Activated CD8-positive, alpha-beta memory T cell treated with anti-CD3 and anti-CD28 coated beads for 1 hour (primary cell): ENCODE data around the gene RARG.
"Not testable (repeated sequence)": the region's sequence is repeated elsewhere in the genome, so short reads cannot be mapped to it uniquely, and the experiment has no call there.

Experiments
- DNase-seq, 2 donors: peaks; one replicate each; pipeline ENCODE4 v3.0.0-alpha.2; 2020; ENCODE audit warnings: low read depth in 1 of 2; ENCODE audit errors: extremely low read depth in 1 of 2

Gene RARG

GRCh38 chr12:53211476-53212381, 20.3 kb downstream of the RARG start:
- no peak for DNase-seq

GRCh38 chr12:53210843-53211242, 21.2 kb downstream of the RARG start:
- no peak for DNase-seq

GRCh38 chr12:53208877-53209463, 23.0 kb downstream of the RARG start:
- no peak for DNase-seq

- no peak for DNase-seq
Measured at GRCh38 chr12:53208435-53208834, 23.6 kb downstream of the RARG start.

- DNase-seq: peak in 1 of 2 donors; percentile 46
Measured at GRCh38 chr12:53207042-53207441, 25.0 kb downstream of the RARG start, which contains the start of gene ITGB7. Gene ITGB7, minus strand, starts transcription at chr12:53207251. Its CDS starts 6,808 bp downstream, at chr12:53200443.

GRCh38 chr12:53205747-53206419, 26.1 kb downstream of the RARG start:
- peak in 1 of 2 donors; percentile 39 for DNase-seq

GRCh38 chr12:53204351-53204750, 27.7 kb downstream of the RARG start:
- no peak for DNase-seq

GRCh38 chr12:53202316-53202715, 29.7 kb downstream of the RARG start:
- not testable (repeated sequence) for DNase-seq

- DNase-seq: no peak
Measured at GRCh38 chr12:53201639-53202038, 30.4 kb downstream of the RARG start.

- no peak for DNase-seq
Measured at GRCh38 chr12:53201177-53201541, 30.9 kb downstream of the RARG start.

- DNase-seq: no peak
Measured at GRCh38 chr12:53200458-53201176, 31.4 kb downstream of the RARG start.

- no peak for DNase-seq
Measured at GRCh38 chr12:53200107-53200457, 31.9 kb downstream of the RARG start.

GRCh38 chr12:53199700-53200099, 32.3 kb downstream of the RARG start:
- no peak for DNase-seq

- DNase-seq: no peak
Measured at GRCh38 chr12:53198486-53199110, 33.4 kb downstream of the RARG start.

GRCh38 chr12:53197011-53197640, 34.9 kb downstream of the RARG start:
- DNase-seq: no peak

- no peak for DNase-seq
Measured at GRCh38 chr12:53196486-53196885, 35.5 kb downstream of the RARG start.

- DNase-seq: no peak
Measured at GRCh38 chr12:53195516-53196420, 36.2 kb downstream of the RARG start.

- DNase-seq: no peak
Measured at GRCh38 chr12:53194973-53195372, 37.0 kb downstream of the RARG start.
